ENCODE measurements around the gene EXOSC10.

The EXOSC10 gene

GRCh38 chr1:11023201-11023600, 76.5 kb downstream of the EXOSC10 start:
- no peak overlapping the region for H3K4me3 ChIP-seq (ENCODE audit: low read depth, low read length)
- TF ChIP-seq ZNF600 (tag by site-specific recombination; IDR thresholded peaks at IDR 0.05) (peak; percentile 81), ZNF280D (tag by site-specific recombination; IDR thresholded peaks at IDR 0.05) (no peak)
- no peaks in the 10 kb centered on the region for H3K9me3 ChIP-seq (ENCODE audit: control insufficient read depth, insufficient read depth, low read depth, low read length)
- H3K27ac ChIP-seq (ENCODE audit: extremely low read depth, low read depth, low read length): no peak overlapping the region
- ChIA-PET POLR2A (no interaction called here), CTCF (interaction anchor here (1.9 kb wide), 1 partner anchor 14 kb away, joined by 7 read pairs; no protein-coding TSS in a partner anchor)
- H3K4me1 ChIP-seq (ENCODE audit: control insufficient read depth, insufficient read depth, low read length): no peaks in the 10 kb centered on the region
- peaks cover 51 to 99% of the 10 kb centered on the region in 2 experiments for H3K36me3 ChIP-seq (ENCODE audit: control insufficient read depth in 2 of 2, insufficient read depth in 1 of 2, low read length in 2 of 2)

- H3K9me3 ChIP-seq (ENCODE audit: control insufficient read depth, insufficient read depth, low read depth, low read length): no peaks in the 10 kb centered on the region
- ChIA-PET CTCF (interaction anchor here (1.3 kb wide), 1 partner anchor 18 kb away, joined by 4 read pairs; no protein-coding TSS in a partner anchor), POLR2A (interaction anchor here (0.7 to 1.0 kb wide), 2 partner anchors 59 to 542 kb away, joined by 3 read pairs; no protein-coding TSS in a partner anchor)
- H3K27ac ChIP-seq (ENCODE audit: extremely low read depth, low read depth, low read length): no peak overlapping the region
- no peak overlapping the region for H3K4me3 ChIP-seq (ENCODE audit: low read depth, low read length)
- peaks cover 67 to 96% of the 10 kb centered on the region in 2 experiments for H3K36me3 ChIP-seq (ENCODE audit: control insufficient read depth in 2 of 2, insufficient read depth in 1 of 2, low read length in 2 of 2)
- H3K4me1 ChIP-seq (ENCODE audit: control insufficient read depth, insufficient read depth, low read length): no peaks in the 10 kb centered on the region
- TF ChIP-seq ZNF621 (tag by site-specific recombination; IDR thresholded peaks at IDR 0.05) (no peak), ZNF704 (tag by site-specific recombination; IDR thresholded peaks at IDR 0.05) (no peak), ZNF239 (tag by site-specific recombination; IDR thresholded peaks at IDR 0.05) (no peak), ZBTB7A (tag by site-specific recombination; IDR thresholded peaks at IDR 0.05; ENCODE audit: low read depth) (no peak), ZBTB26 (tag by site-specific recombination; optimal IDR thresholded peaks at IDR 0.05) (no peak), ZNF513 (tag by site-specific recombination; IDR thresholded peaks at IDR 0.05) (no peak), ZNF514 (tag by site-specific recombination; IDR thresholded peaks at IDR 0.05) (no peak), ZNF580 (tag by site-specific recombination; IDR thresholded peaks at IDR 0.05) (no peak), KLF8 (tag by site-specific recombination; IDR thresholded peaks at IDR 0.05) (no peak), ZNF433 (tag by site-specific recombination; IDR thresholded peaks at IDR 0.05; ENCODE audit: low read depth) (no peak), REST (tag by site-specific recombination; IDR thresholded peaks at IDR 0.05) (no peak)
These were observed 79.7 kb downstream of the EXOSC10 start for GRCh38 chr1:11019971-11020370.

Measured in HEK293 (cell line).